Prostate gland (tissue), 2 donors: Measurements from ENCODE around the gene CTBP2. TPM values are rescaled to one million over a fixed set of nuclear protein-coding genes. Genes with fewer than 3 reads are reported as not detected.

Experiments
- DNase-seq: peaks from one replicate; pipeline ENCODE4 v3.0.0-alpha.2; 2019; ENCODE audit warnings: low spot score
- H3K27ac ChIP-seq, 2 donors: fragments of 200-600 bp; sonication (generic); 2 replicates each; pipeline ENCODE4 v1.5.1; 2017 to 2019
- H3K27me3 ChIP-seq: fragments of 200-600 bp; sonication (generic); replicated peaks from 2 replicates; pipeline ENCODE4 v1.5.1; 2019; ENCODE audit not compliant: insufficient read depth
- H3K36me3 ChIP-seq, 2 donors: fragments of 200-600 bp; sonication (generic); 1 replicate in 1 of 2; 2 replicates in 1 of 2; pipeline versions ENCODE4 v1.5.1 to v1.8.1; 2017 to 2019
- H3K4me1 ChIP-seq: fragments of 200-600 bp; sonication (generic); replicated peaks from 2 replicates; pipeline ENCODE4 v1.5.1; 2019
- H3K4me3 ChIP-seq, 2 donors: fragments of 200-600 bp; sonication (generic); 2 replicates each; pipeline ENCODE4 v1.5.1; 2017 to 2019
- H3K9me3 ChIP-seq: fragments of 200-600 bp; sonication (generic); 2 replicates; pipeline ENCODE4 v1.5.1; 2017
- CTCF ChIP-seq, 4 experiments: fragments of 200-600 bp in 2 of 4; fragments of 450-650 bp in 2 of 4; sonication (generic) in 2 of 4; IDR thresholded peaks; 1 replicate in 3 of 4; 2 replicates in 1 of 4; pipeline ENCODE4 v1.5.1; 2016 to 2019; ENCODE audit warnings: antibody characterized with exemption in 4 of 4, mild to moderate bottlenecking in 2 of 4, moderate library complexity in 2 of 4
- POLR2A ChIP-seq: fragments of 450-650 bp; IDR thresholded peaks from one replicate; pipeline ENCODE4 v1.6.1; 2016; ENCODE audit warnings: antibody characterized with exemption, mild to moderate bottlenecking
- POLR2AphosphoS5 ChIP-seq: sonication (generic); formaldehyde crosslinking; IDR thresholded peaks from one replicate; pipeline ENCODE4 v1.6.1; 2017; ENCODE audit warnings: antibody characterized with exemption
- WGBS: methylation state at CpG from one replicate; pipeline ENCODE4 v1.1.5; 2018; 5-methylcytosine and 5-hydroxymethylcytosine counted together
- intact Hi-C: fragments of 100-400 bp; cut with DNase I; formaldehyde crosslinking; loops from one replicate; pipeline ENCODE4 v1.14.2; 2022
- total RNA-seq, 2 donors: library from RNA; depleted of rRNA; stranded (reverse); fragments of >200 nt; gene quantifications; one replicate each; pipeline ENCODE4 v1.1.0, GENCODE V29; 2016

CTBP2 gene
- total RNA-seq, 2 donors from 2014 or later = 70.2 to 89.7 TPM

DNA sequence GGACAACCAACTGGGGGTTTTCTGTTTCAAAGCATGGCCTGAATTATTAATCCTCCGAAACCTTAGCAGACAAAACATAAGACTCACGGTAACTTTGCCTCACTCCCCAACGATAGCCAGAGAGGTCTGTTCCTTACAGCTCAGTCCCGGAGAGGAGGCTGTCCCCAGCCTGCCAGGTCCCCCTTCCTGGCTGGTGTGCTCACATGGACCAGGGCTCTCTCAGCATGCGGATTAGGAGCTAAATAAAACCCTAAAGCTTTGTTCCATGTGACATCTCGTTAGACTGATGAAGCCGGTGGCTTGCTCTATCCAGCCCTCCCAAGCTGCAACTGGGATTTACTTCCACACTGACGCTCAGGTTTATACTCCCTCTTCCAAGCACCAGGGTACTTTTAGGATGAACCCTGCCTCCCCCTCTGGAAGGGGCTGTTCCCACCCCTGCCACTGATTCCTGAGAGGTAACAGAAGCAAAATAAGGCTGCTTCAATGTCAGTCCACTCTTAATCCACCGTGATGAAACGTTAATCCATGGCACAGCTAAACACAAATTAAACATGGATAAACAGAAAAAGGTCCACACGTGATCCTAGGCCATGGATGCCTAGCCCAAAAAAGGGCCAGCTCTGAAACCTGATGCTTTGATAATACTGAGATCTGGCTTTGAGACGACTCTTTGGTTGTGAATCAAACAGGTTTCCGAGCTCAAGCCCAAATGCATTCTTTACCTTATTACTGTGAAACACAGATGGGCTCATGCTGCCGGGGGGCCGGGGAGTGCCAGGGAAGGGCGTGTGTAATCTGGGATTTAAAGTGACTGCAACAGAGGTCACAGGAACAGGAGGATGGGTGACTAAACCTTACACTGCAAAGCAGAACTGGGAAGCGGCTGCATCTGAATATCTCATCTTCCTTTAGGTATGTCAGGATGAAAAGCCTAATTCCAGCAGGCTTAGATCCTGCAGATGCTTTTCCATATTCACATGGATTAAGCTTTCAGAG is 132.2 kb downstream of the CTBP2 start:
- WGBS = 42% methylated on average over 17 of the region's 17 CpGs
- Histone ChIP-seq H3K4me1 (peaks cover 27% of the 10 kb centered on the region), H3K27me3 (no peaks in the 10 kb centered on the region), H3K27ac (peak overlapping the region; percentile 39 to 51), H3K9me3 (no peaks in the 10 kb centered on the region), H3K4me3 (no peak overlapping the region), H3K36me3 (no peaks in the 10 kb centered on the region)
- intact Hi-C loops = no loop called here
- no peak for TF ChIP-seq POLR2A
- no peak for TF ChIP-seq POLR2AphosphoS5
- TF ChIP-seq CTCF (IDR thresholded peaks at IDR 0.05) = no peak
- DNase-seq = no peak

DNA sequence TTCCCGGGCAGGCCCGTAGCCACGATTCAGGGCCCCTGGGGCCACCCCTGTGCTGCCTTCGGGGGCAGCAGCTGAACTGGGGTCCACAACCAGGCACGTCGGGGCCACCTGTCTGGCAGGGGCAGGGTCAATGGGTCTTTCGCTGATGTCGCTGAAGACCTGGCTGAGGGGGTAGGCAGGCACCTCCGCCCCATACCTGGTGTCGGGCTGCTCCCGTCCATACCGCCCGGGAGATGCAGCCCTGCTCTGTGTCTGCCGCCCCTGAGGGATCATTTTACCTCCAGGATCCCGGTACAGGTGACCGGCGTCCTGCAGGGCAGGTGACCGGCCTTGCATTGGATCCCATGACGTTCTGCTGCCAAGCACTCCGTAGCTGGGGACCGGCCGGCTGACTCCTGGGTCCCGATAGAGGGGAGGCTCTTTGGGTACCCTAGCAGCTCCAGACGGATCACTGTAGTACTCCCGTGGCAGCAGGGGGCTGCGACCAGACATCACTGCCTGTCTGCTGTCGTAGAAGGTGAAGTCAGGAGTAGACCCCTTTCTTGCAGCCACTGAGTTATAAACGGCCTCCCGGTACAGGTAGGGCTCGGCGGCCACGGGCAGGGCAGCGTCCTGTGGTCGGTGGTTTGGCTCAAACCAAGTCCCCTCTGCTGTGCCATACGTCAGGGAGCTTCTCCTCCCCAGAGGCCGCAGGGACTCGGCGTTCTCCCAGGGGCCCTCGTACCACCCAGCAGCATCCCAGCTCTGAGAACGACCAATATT is 133.2 kb downstream of the CTBP2 start:
- intact Hi-C loops = no loop called here
- Histone ChIP-seq H3K27me3 (no peaks in the 10 kb centered on the region), H3K9me3 (no peaks in the 10 kb centered on the region), H3K36me3 (no peaks in the 10 kb centered on the region), H3K4me1 (peaks cover 28% of the 10 kb centered on the region), H3K27ac (peak overlapping the region in 1 of 2 donors; percentile 39), H3K4me3 (no peak overlapping the region)
- WGBS = 89% methylated on average over 32 of the region's 40 CpGs
- TF ChIP-seq POLR2AphosphoS5 (no peak), POLR2A (no peak)
- DNase-seq = no peak

DNA sequence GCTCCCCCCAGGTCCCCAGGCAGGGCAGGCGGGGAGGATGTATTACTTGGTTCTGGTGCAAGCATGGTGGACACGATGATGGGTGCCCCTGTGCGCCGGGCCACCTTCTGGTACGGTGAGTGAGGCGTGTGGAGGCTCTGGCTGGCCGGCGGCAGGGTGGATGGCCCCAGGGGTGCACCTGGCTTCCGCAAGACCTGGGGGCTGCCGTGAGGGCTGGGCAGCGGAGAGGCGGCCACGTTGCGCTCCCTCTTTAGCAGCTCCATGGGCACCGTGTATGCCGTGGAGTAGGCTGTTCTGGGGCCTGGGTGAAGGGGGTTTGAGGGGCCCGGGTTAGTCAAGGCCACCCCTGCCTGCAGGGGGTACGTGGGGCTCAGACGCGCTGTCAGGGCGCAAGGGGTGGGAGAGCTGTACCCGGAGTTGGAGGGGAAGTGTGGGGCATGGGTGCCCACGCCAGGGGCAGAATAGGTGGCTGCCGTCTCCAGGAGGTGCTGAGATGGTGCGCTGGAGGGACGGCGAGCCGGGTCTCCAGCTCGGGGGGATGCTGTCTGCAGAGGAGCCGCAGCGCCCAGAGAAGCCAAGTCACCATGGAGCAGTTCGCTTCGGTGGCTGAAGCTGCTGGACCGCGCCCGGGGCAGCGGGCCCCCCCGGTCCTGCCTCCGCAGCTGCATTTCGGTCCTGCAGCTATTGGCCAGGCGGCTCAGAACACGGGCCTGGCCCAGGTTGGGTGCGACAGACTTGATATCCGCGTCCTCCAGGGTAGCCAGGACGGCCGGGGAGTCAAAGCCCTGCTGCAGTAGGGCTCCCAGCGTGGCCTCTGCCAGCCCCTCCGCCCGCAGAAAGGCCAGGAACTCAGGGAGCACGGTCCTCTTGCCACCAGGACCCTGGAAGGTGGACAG is 134.1 kb downstream of the CTBP2 start:
- Histone ChIP-seq H3K4me3 (no peak overlapping the region), H3K9me3 (no peaks in the 10 kb centered on the region), H3K4me1 (peaks cover 28% of the 10 kb centered on the region), H3K36me3 (no peaks in the 10 kb centered on the region), H3K27ac (no peak overlapping the region), H3K27me3 (no peaks in the 10 kb centered on the region)
- WGBS = 93% methylated on average over 44 of the region's 51 CpGs
- no peak for DNase-seq
- TF ChIP-seq POLR2A (no peak), POLR2AphosphoS5 (no peak), CTCF (IDR thresholded peaks at IDR 0.05) (no peak)
- intact Hi-C loops = no loop called here

- Histone ChIP-seq H3K27ac (no peak overlapping the region), H3K27me3 (no peaks in the 10 kb centered on the region), H3K4me3 (no peak overlapping the region), H3K4me1 (peaks cover 28% of the 10 kb centered on the region), H3K36me3 (no peaks in the 10 kb centered on the region), H3K9me3 (no peaks in the 10 kb centered on the region)
- WGBS = 64% methylated on average over 12 of the region's 12 CpGs
- TF ChIP-seq POLR2A = no peak
- TF ChIP-seq CTCF (IDR thresholded peaks at IDR 0.05) = no peak
- no peak for TF ChIP-seq POLR2AphosphoS5
- intact Hi-C loops = no loop called here
- no peak for DNase-seq
Observed at GRCh38 chr10:125025341-125025740, 135.0 kb downstream of the CTBP2 start.
